Activated T-cell treated with anti-CD3 and anti-CD28 coated beads for 24 hours (primary cell): Measurements from ENCODE around the gene UBE2C.

ENCODE experiments used
- DNase-seq: peaks from one replicate; pipeline ENCODE4 v3.0.0-alpha.2; 2020; ENCODE audit warnings: low read depth

Gene UBE2C

GRCh38 chr20:45861221-45862075, 49.0 kb downstream of the UBE2C start:
- no peak for DNase-seq

- DNase-seq: no peak
Measured at GRCh38 chr20:45863543-45864470, 51.4 kb downstream of the UBE2C start.

- no peak for DNase-seq
Measured at GRCh38 chr20:45866454-45866853, 54.0 kb downstream of the UBE2C start.
